AG04449 (cell line): ENCODE measurements around the gene TLCD3B.
"Not testable (repeated sequence)": the region's sequence is repeated elsewhere in the genome, so short reads cannot be mapped to it uniquely, and the experiment has no call there.

ENCODE experiments used
- CTCF ChIA-PET: fragments of 350-600 bp; formaldehyde crosslinking; extraction: SDS; loops from one replicate; lab custom pipeline; 2021; ENCODE audit warnings: antibody characterized with exemption; lab: Yijun Ruan, JAX
- POLR2A ChIA-PET: fragments of 400-600, 350-600 bp; formaldehyde crosslinking; extraction: SDS; loops from one replicate; lab custom pipeline; 2020; ENCODE audit warnings: antibody characterized with exemption, inconsistent platforms; lab: Yijun Ruan, JAX
- DNase-seq: peaks from one replicate; pipeline ENCODE4 v3.0.0-alpha.2; 2010; ENCODE audit warnings: low read depth, low spot score
- H3K4me3 ChIP-seq: 2 replicates; pipeline ENCODE4 v1.5.1; 2011; ENCODE audit warnings: low read depth, mild to moderate bottlenecking, control low read depth, low read length
- CTCF ChIP-seq: IDR thresholded peaks from one replicate; pipeline ENCODE4 v1.5.1; 2011; ENCODE audit warnings: mild to moderate bottlenecking, moderate library complexity, low read length, control low read depth, inconsistent platforms; ENCODE audit not compliant: insufficient read depth; ENCODE audit errors: missing control alignments

Gene TLCD3B

GRCh38 chr16:30046588-30046987, 15.5 kb upstream of the TLCD3B start:
- TF ChIP-seq CTCF, result no peak
- CTCF ChIA-PET, result interaction anchor here (0.9 to 1.4 kb wide), 2 partner anchors 14 to 582 kb away, joined by 3 to 4 read pairs; no protein-coding TSS in a partner anchor
- POLR2A ChIA-PET, result no interaction called here

GRCh38 chr16:30046178-30046577, 15.1 kb upstream of the TLCD3B start:
- CTCF ChIA-PET, result interaction anchor here (1.4 kb wide), 1 partner anchor 14 kb away, joined by 4 read pairs; no protein-coding TSS in a partner anchor
- no peak for DNase-seq
- TF ChIP-seq CTCF, result no peak
- no peak overlapping the region for H3K4me3 ChIP-seq
- POLR2A ChIA-PET, result no interaction called here

More at GRCh38 chr16:30046588-30046987, 15.5 kb upstream of the TLCD3B start:
- no peak for DNase-seq
- H3K4me3 ChIP-seq, result no peak overlapping the region

GRCh38 chr16:30041841-30042240, 10.8 kb upstream of the TLCD3B start:
- ChIA-PET POLR2A (no interaction called here), CTCF (interaction anchor here (0.9 to 4.6 kb wide), 9 partner anchors 9 to 368 kb away, joined by 3 to 38 read pairs (median 6); partner anchors contain the start of genes TBX6 and TLCD3B)
- no peak overlapping the region for H3K4me3 ChIP-seq
- DNase-seq, result no peak
- no peak for TF ChIP-seq CTCF

- POLR2A ChIA-PET, H3K4me3 ChIP-seq, DNase-seq: not testable (repeated sequence)
- CTCF ChIA-PET, result interaction anchor here (0.6 to 4.6 kb wide), 8 partner anchors 9 to 602 kb away, joined by 3 to 38 read pairs (median 3); partner anchors contain the start of genes TBX6 and TLCD3B
Measured at GRCh38 chr16:30040690-30041089, 9.6 kb upstream of the TLCD3B start.

GRCh38 chr16:30040221-30040620, 9.2 kb upstream of the TLCD3B start:
- ChIA-PET POLR2A (no interaction called here), CTCF (interaction anchor here (0.6 to 2.6 kb wide), 7 partner anchors 8 to 52 kb away, joined by 3 to 10 read pairs (median 4); partner anchors contain the start of genes TBX6 and TLCD3B)
- no peak overlapping the region for H3K4me3 ChIP-seq
- no peak for DNase-seq
- TF ChIP-seq CTCF, result no peak

- no peak overlapping the region for H3K4me3 ChIP-seq
- CTCF ChIA-PET, result interaction anchor here (1.0 to 4.2 kb wide), 18 partner anchors 8 to 349 kb away, joined by 3 to 41 read pairs (median 8); partner anchors contain the start of genes ASPHD1, C16orf92, MVP and PRRT2
- no peak for DNase-seq
- POLR2A ChIA-PET, result no interaction called here
- TF ChIP-seq CTCF, result no peak
Measured at GRCh38 chr16:30033270-30033669, 2.2 kb upstream of the TLCD3B start.
